HCT116 (cell line): ENCODE data around the gene HCLS1. TPM values are rescaled to one million over a fixed set of nuclear protein-coding genes. Genes with fewer than 3 reads are reported as not detected.

Source experiments
- ATAC-seq: fragments of 200-7000 bp; cut with Tn5 transposase; 2 replicates; pipeline ENCODE4 v1.9.1; 2020; ENCODE audit warnings: mild to moderate bottlenecking, moderate library complexity
- BruUV-seq: library from RNA; stranded (reverse); fragments of 400-500 nt; replicated peaks from 2 replicates; lab custom pipeline; 2021; lab: Mats Ljungman, UMichigan
- CTCF ChIA-PET: fragments of 300-600 bp; sonication (Branson Sonifier 250); formaldehyde crosslinking; loops from one replicate; lab custom pipeline; 2021; ENCODE audit warnings: antibody characterized with exemption; lab: Charles Lee
- POLR2A ChIA-PET: fragments of 300-600, 350-600 bp; sonication (Branson Sonifier 250); formaldehyde crosslinking; loops from one replicate; lab custom pipeline; 2021; ENCODE audit warnings: antibody characterized with exemption; lab: Charles Lee
- RAD21 ChIA-PET, 2 experiments: fragments of 300-600 bp; sonication (Branson Sonifier 250); formaldehyde crosslinking; loops; one replicate each; lab custom pipeline; 2023; ENCODE audit warnings: low total read pairs in 2 of 2; ENCODE audit not compliant: uncharacterized antibody in 2 of 2, unreplicated experiment in 2 of 2, low non-redundant PET in 1 of 2; lab: Charles Lee
- DNase-seq: peaks from one replicate; pipeline ENCODE4 v3.0.0-alpha.2; 2010; ENCODE audit warnings: low read depth, low spot score
- H2AFZ ChIP-seq: fragments of 200-600 bp; shearing (Covaris generic), sonication (generic); 2 replicates; pipeline ENCODE4 v1.6.1; 2017; ENCODE audit warnings: low read depth, mixed run types, mixed read lengths, antibody characterized with exemption, low read length; ENCODE audit not compliant: poor library complexity, severe bottlenecking
- H3K27ac ChIP-seq: 2 replicates; pipeline ENCODE4 v1.5.1; 2012; ENCODE audit warnings: low read depth, low read length
- H3K27me3 ChIP-seq: fragments of 200-600 bp; sonication (generic); 2 replicates; pipeline ENCODE4 v1.6.1; 2016; ENCODE audit warnings: mixed run types, low read length, mixed read lengths; ENCODE audit not compliant: insufficient read depth
- H3K36me3 ChIP-seq, 2 experiments: fragments of 200-500 bp in 1 of 2; fragments of 200-600 bp in 1 of 2; sonication (Bioruptor generic) in 1 of 2; sonication (generic) in 1 of 2; 2 replicates each; pipeline versions ENCODE4 v1.5.1 to v1.6.1; 2014 to 2016; ENCODE audit warnings: low read length in 2 of 2, inconsistent platforms in 1 of 2, mixed read lengths in 1 of 2, mixed run types in 1 of 2; ENCODE audit not compliant: insufficient read depth in 2 of 2, control insufficient read depth in 1 of 2
- H3K4me1 ChIP-seq, 2 experiments: fragments of 200-600 bp in 1 of 2; sonication (generic) in 1 of 2; 2 replicates each; pipeline versions ENCODE4 v1.5.1 to v1.6.1; 2012 to 2017; ENCODE audit warnings: low read length in 2 of 2, inconsistent platforms in 1 of 2, mild to moderate bottlenecking in 1 of 2, mixed read lengths in 1 of 2, mixed run types in 1 of 2, moderate library complexity in 1 of 2; ENCODE audit not compliant: insufficient read depth in 2 of 2, control insufficient read depth in 1 of 2
- H3K4me2 ChIP-seq: fragments of 200-600 bp; sonication (generic); 2 replicates; pipeline ENCODE4 v1.6.1; 2017; ENCODE audit warnings: mixed run types, low read length, mixed read lengths
- H3K4me3 ChIP-seq, 2 experiments: fragments of 200-600 bp in 1 of 2; sonication (generic) in 1 of 2; replicated peaks in 1 of 2; 2 replicates each; pipeline ENCODE4 v1.5.1; 2011 to 2016; ENCODE audit warnings: low read length in 2 of 2, control low read depth in 1 of 2, low read depth in 1 of 2, mild to moderate bottlenecking in 1 of 2, mixed read lengths in 1 of 2, mixed run types in 1 of 2
- H3K79me2 ChIP-seq: fragments of 200-600 bp; sonication (generic); 2 replicates; pipeline ENCODE4 v1.6.1; 2017; ENCODE audit warnings: mild to moderate bottlenecking, mixed run types, low read length, moderate library complexity, mixed read lengths; ENCODE audit not compliant: insufficient read depth
- H3K9ac ChIP-seq: fragments of 200-600 bp; sonication (generic); 2 replicates; pipeline ENCODE4 v1.6.1; 2016; ENCODE audit warnings: low read length, mixed read lengths
- H3K9me2 ChIP-seq: fragments of 200-600 bp; sonication (generic), shearing (Covaris generic); 2 replicates; pipeline ENCODE4 v1.6.1; 2017; ENCODE audit warnings: mixed run types, mild to moderate bottlenecking, moderate library complexity; ENCODE audit not compliant: insufficient read depth
- H3K9me3 ChIP-seq, 2 experiments: fragments of 200-500 bp in 1 of 2; fragments of 200-600 bp in 1 of 2; sonication (Bioruptor generic) in 1 of 2; sonication (generic) in 1 of 2; 2 replicates each; pipeline ENCODE4 v1.6.1; 2014 to 2017; ENCODE audit warnings: low read length in 2 of 2, mixed read lengths in 2 of 2, inconsistent platforms in 1 of 2, low read depth in 1 of 2, mild to moderate bottlenecking in 1 of 2, mixed run types in 1 of 2, moderate library complexity in 1 of 2; ENCODE audit not compliant: control insufficient read depth in 1 of 2, insufficient read depth in 1 of 2
- H4K20me1 ChIP-seq: fragments of 200-600 bp; sonication (generic), shearing (Covaris generic); 2 replicates; pipeline ENCODE4 v1.6.1; 2017; ENCODE audit warnings: mixed run types, mild to moderate bottlenecking, moderate library complexity; ENCODE audit not compliant: insufficient read depth
- CBX3 ChIP-seq: IDR thresholded peaks from 2 replicates; pipeline ENCODE4 v1.6.1; 2012; ENCODE audit warnings: low read depth
- CEBPB ChIP-seq: IDR thresholded peaks from 2 replicates; pipeline ENCODE4 v1.6.1; 2012; ENCODE audit warnings: low read depth
- CTCF ChIP-seq, 3 experiments: fragments of 200-600 bp in 1 of 3; sonication (generic) in 1 of 3; IDR thresholded peaks in 2 of 3; conservative IDR thresholded peaks in 1 of 3; 2 replicates each; pipeline ENCODE4 v1.5.1; 2012 to 2017; ENCODE audit warnings: low read depth in 2 of 3, low read length in 2 of 3, antibody characterized with exemption in 1 of 3, borderline replicate concordance in 1 of 3, control low read depth in 1 of 3, mild to moderate bottlenecking in 1 of 3, mixed read lengths in 1 of 3, mixed run types in 1 of 3, moderate library complexity in 1 of 3; ENCODE audit not compliant: insufficient read depth in 1 of 3
- ELF1 ChIP-seq: IDR thresholded peaks from 2 replicates; pipeline ENCODE4 v1.6.1; 2012; ENCODE audit warnings: low read depth, borderline replicate concordance
- EZH2 ChIP-seq: fragments of 200-600 bp; sonication (generic); IDR thresholded peaks from 2 replicates; pipeline ENCODE4 v1.6.1; 2017; ENCODE audit warnings: antibody characterized with exemption, mixed run types
- EZH2phosphoT487 ChIP-seq: fragments of 200-600 bp; IDR thresholded peaks from 2 replicates; pipeline ENCODE4 v1.6.1; 2018; ENCODE audit warnings: antibody characterized with exemption, borderline replicate concordance
- JUND ChIP-seq: IDR thresholded peaks from 2 replicates; pipeline ENCODE4 v1.6.1; 2012
- REST ChIP-seq: IDR thresholded peaks from 2 replicates; pipeline ENCODE4 v1.6.1; 2012; ENCODE audit warnings: low read depth
- SP1 ChIP-seq: IDR thresholded peaks from 2 replicates; pipeline ENCODE4 v1.6.1; 2012; ENCODE audit warnings: low read depth
- SRF ChIP-seq: IDR thresholded peaks from 2 replicates; pipeline ENCODE4 v1.6.1; 2012; ENCODE audit warnings: low read depth
- ZFX ChIP-seq: fragments of 450-650 bp; IDR thresholded peaks from 2 replicates; pipeline ENCODE4 v1.6.1; 2017
- intact Hi-C: fragments of 100-400 bp; cut with micrococcal nuclease; formaldehyde crosslinking; loops from 2 replicates; pipeline ENCODE4 v1.10.0; 2022
- total RNA-seq: library from RNA; stranded (reverse); gene quantifications from one replicate; pipeline ENCODE4 v1.2.1, GENCODE V29; 2021; ENCODE audit not compliant: unreplicated experiment

Gene HCLS1
- total RNA-seq, 1 experiment from 2014 or later: 1.6 TPM

- TF ChIP-seq EZH2 (no peak), CBX3 (no peak), REST (no peak), CTCF (IDR thresholded peaks at IDR 0.05 in 2 of 3, conservative IDR thresholded peaks at IDR 0.05 in 1 of 3; ENCODE audit: borderline replicate concordance in 1 of 3, insufficient read depth in 1 of 3, low read depth in 2 of 3, low read length in 2 of 3) (no peak), CEBPB (no peak), EZH2phosphoT487 (no peak), ZFX (no peak), JUND (no peak), ELF1 (no peak), SP1 (no peak), SRF (no peak)
- Histone ChIP-seq H3K9ac (no peak overlapping the region), H3K79me2 (no peaks in the 10 kb centered on the region), H3K27me3 (no peaks in the 10 kb centered on the region), H3K9me2 (no peaks in the 10 kb centered on the region), H3K4me1 (no peaks in the 10 kb centered on the region), H3K36me3 (peaks cover 0 to 11% of the 10 kb centered on the region in 2 experiments; a peak in 2 of 4 replicates), H2AFZ (no peak overlapping the region), H3K27ac (no peak overlapping the region), H3K4me3 (no peak overlapping the region), H4K20me1 (no peaks in the 10 kb centered on the region), H3K9me3 (no peaks in the 10 kb centered on the region), H3K4me2 (no peak overlapping the region)
- ATAC-seq: no peak
- POLR2A ChIA-PET: no interaction called here
- RAD21 ChIA-PET: no interaction called here
- BruUV-seq: no TSS peak
- DNase-seq: no peak
- intact Hi-C loops: no loop called here
- CTCF ChIA-PET: no interaction called here
Measured at GRCh38 chr3:121692010-121692699, 31.5 kb upstream of the HCLS1 start.
